NCI-H446 (cell line): Measurements from ENCODE around the gene RAVER2.

ENCODE experiments used
- DNase-seq, 2 experiments: peaks; one replicate each; lab custom pipeline; 2025; lab: John Stamatoyannopoulos, UW

RAVER2 gene

DNA sequence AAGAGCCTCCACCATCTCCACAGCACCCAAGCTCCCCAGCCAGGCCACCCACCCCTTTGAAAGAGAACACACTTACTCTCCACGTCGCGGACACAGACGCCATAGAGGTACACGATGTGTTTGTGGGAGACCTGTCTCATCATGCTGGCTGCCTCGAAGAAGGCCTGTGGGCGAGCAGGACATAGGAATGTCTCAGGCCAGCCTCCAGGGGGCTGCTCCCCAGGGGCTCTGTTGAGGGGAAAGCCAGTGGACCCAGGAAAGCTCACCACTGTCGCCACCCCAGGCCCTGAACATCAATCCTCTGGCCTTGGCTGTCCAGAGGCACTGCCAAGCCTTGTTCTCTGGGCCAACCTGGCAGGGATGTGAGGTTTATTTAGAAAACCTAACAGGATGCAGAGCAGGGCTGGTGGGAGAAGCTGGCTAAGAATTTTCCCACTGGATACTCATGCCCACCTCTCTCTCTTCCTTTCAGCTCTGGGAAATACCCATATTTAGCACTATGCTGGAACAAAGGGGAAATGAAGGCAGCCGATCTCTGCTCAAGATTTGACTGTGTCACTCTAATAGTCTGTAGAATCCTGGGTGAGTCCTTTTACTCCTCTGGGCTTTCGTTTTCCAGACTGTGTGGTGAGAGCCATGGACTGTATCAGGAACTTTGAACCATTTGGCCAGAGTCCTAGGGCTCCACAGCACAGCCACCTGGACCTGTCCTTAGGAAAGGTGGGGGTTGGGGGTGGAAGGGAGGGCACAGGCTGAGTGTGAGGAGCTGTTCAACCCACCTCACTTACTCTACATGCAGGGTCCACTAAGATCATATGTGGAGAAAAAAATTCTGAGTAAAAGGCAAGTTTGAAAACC, 101.9 kb downstream of the RAVER2 start:
- DNase-seq = no peak

DNA sequence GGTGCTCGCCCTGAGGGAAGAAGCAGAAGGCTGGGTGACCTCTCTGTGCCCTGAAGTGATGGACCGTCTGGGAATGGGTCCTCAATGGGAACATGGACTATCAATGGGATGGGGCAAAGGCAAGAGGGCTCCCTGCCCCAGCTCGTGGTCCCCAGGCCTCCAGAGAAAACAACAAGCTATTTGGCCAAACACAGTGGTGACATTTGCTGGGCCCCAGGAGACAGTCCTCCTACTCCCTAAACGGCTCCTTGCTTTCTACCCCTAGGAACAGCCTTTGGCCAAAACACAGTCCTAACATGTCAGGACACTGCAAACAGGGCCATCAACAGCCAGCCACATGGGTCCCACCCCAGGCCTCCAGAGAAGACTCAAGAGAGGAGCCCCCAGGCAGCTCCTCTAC, 102.8 kb downstream of the RAVER2 start:
- no peak for DNase-seq

DNA sequence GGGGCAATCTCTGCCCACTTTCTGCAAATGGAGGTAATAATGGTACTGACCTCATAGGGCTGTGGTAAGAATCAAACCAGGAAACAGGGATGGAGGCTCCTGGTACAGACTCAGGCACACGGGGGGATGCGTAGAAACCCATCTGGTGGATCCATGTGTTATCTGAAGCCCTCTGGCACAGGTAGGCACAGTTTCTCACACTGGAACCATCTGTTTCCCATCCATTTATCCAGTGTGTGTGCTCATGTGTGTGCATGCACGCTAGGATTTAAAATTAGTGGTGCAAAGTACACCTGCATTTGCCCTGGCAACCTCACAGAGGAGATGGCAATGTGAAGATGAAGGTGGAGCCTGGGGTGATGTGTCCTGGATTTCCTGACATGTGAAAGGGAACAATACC, 103.3 kb downstream of the RAVER2 start:
- DNase-seq = peak in 1 of 2 experiments; percentile 29

DNA sequence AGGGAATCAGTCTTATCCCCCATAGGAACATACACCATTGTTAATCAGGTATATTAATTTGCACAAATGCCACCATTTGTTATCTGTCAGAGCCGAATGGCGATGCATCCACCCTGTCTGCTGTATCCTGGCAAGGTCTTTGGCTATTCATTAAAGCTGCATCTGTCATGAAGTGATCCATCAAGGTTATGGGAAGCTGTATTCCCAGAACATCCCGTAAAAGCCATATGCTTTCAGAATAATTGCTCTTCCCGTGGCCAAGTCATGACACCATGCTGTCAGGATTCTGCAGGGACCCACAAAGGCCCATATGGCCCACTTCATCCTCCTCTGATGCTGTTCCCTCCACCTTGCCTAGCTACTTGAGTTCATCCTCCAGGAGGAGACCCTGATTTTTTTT, 103.9 kb downstream of the RAVER2 start:
- peak; percentile 85 to 92 for DNase-seq

DNA sequence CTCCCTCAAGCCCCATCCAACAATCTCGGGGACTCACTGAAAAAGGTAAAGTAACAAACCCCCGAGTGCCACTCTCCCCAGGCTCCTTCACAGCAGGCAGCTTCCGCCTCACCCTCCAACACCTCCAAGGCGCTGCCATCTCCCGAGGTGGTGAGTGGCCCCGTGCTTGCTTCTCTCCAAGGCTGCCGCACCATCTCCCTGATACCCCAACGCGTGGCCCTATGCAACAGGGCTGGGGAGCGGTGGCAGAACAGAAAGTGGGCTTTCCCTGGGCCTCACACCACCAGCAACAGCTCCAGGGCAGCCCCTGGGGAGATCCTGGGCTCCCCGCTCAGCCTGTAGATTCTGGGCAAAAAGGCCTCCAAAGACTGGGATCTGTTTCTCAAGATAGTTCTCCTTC, 105.1 kb downstream of the RAVER2 start:
- DNase-seq = no peak

DNA sequence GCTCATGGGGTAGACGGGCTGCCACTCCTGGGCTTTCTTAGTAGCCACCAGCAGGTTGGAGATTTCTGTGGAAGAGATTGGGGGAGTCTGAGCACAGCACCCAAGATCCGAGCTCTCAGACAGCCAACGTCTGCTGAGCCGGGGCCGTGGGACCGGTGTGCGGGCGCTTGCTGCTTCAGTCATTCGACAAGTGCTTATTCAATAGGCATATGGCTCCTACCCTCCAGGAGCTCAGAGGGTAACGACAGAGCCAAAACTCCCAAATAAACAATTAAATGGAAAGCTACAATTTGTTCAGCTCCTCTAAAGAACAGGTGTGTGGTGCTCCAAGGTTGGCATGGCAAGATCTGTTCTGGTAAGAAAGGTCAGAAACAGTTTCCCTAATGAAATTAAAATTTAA, 106.0 kb downstream of the RAVER2 start:
- no peak for DNase-seq

DNA sequence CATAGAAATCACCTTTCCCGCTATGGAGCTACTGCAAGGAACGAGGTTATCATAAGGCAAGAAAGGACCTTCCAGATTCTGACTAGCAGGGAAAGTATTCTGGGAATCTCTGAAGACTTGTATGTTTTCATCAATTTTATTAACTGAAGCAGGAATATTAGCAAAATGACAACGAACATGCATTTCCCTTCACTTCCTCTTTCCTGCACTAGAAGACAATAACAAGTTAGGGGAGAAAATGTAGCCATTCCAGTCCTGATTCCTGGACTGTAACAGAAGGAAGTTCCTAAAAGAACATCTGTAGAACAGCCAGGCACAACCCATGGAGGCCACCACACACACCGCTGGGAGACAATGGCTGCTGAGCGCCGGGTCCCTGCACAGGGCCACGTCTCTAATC, 106.8 kb downstream of the RAVER2 start:
- no peak for DNase-seq

DNA sequence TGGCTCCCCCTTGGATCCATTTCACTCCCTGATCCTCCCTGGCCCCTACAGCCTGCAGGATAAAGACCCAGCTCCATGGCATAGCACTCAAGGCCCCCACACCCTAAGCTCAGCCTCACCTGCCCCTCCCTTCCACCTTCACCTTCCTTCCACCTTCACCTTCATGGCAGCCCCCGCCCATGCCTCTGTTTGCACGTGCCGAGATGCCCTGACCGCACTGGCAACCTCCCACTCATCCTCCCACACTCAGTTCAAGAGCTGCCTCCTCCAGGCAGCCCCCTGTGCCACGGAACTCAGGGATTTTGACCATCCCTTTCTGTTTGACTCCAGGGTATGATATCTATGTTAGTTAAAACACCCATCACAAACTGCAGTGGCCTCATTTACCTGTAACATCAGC, 109.8 kb downstream of the RAVER2 start:
- DNase-seq = no peak

DNA sequence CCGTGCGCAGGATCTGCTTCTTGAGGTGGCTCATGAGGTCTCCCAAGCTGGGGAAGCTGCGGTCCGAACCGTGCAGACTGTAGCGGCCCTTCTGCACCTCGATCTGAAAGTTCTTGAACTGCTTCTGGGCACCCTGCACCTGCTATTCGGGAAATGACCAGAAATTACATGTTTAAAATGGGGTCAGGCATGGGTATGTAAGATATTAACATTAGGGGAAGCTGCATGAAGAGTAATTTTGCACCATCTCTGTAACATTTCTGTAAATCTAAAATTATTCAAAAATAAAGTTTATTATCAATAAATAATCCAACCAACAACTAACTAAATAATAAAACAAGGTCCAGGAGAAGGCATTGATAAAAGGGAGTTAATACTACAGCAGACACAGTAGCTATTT, 110.7 kb downstream of the RAVER2 start:
- DNase-seq = no peak

DNA sequence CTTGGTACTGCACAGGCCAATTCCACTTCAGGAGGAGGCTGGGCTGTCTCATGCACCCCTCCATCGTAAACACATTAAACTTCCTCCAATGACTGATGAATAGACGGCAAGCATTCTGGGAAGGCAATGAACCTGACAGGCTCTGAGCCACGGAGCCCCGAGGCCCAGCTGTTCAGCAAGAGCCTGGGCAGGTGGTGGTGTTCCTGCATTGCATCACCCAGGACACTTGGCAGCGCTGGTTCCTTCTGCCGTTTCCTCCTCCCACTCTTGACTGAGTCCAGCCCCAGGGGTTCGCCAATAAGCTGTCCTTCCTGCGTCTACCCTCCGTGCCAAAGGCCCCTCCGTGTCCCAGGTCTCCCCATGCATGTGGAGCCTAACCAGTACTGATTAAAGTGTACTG, 111.7 kb downstream of the RAVER2 start:
- DNase-seq = peak in 1 of 2 experiments; percentile 86

DNA sequence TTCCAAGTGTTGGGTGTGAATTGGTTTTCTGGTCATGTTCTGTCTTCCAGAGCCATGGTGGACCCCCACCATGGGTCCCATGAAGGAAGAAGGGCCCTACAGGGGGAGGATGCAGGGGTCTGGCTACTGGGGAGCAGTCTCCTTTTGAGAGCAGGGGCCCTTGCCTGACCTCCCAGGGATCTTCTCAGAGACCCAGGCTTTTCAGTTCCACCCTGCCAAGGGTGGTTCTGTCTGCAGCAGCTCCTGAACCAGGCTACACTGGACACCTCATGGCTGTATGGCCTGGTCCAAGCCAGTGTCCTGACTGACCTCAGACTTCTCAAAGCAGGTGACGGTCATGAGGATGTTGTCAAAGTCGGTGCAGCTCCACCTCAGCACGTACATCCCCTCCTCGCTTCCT, 112.5 kb downstream of the RAVER2 start:
- no peak for DNase-seq

DNA sequence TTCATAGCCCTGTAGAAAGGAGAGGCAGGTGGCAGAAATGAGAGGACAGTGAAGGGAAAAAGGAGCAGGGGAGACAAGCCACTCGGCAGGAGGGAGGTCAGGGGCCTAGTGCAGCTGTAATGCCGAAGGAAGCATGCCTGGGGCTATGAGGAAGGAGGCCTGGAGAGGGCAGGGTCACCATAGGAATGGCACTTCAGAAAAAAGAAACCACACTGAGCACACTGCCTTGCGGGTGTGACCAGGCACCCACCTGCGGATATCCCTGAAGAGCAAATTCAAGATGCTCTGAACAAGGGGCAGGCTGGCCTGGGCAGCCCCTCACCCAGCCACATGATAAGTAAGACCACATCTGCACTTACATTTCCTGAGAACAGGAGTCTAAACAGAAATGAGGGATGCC, 116.7 kb downstream of the RAVER2 start:
- no peak for DNase-seq

DNA sequence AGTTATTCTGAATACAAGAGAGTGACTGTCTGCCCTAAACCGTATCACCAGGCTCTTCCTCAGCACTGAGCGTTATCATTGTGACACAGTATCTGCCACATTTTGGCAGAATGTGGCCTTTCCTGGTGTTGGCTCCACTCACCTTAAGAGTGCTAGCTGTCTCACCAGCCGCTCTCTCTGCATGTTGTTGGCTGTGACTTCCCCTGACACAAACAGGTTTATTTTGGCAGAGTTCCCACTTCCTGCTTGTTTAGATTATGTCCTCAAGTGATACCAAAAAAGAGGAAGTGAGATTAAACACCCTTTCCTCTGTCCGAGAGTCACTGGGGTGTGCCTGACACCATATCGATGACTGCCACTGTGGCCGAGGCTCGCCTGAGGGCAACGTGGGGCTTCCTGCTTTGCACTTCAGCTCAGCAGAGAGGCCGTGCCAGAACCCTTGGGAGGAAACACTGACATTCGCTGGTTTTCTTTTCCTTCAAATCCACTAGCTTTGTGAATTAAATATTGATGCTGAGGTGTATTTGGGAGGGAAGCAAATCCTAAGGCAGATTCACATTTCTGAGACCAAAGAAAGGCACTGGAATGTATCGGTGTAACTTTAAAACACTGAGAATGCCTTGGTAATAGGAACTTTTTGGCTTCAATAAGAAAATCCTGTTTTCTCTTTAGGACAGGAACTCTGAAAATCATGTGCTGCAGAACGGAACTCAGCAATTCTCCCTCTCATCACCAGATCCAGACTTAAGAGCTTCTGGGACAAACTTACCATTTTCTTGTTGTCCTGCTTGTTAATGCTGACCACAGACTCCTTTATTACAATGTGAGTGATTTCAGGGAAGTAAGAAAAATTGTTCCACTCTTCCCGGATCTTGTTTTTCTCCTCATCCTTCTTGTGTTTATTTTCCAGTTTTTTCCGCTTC, 119.4 kb downstream of the RAVER2 start:
- DNase-seq = no peak

DNA sequence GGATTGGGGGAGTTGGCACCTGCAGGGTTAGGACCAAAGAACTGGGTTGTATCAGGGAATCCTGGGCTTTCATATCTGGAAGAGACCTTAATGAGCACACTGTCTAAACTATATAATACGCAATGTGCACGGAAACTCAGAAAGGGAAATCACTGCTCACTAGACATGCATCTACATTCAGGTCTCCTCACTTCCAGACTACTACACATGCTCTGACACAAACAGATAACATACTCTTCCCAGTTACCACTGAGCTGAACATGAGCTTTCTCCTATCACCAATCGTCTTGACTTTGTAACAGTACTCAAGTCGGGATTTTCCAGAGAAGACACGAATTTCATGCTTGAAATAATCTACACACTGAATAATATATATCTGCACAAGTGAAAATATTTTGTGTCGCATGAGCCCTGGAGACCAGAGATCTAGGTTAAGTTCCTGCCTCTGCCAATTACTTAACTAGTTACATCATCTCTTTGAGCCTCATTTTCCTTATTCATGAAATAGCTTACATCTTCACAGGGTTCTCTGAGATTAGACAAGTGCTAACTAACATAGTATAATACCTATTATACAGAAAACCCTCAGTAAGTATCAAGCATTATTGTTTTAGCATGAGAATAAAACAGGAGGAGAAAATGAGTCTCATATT, 120.4 kb downstream of the RAVER2 start:
- DNase-seq = no peak

DNA sequence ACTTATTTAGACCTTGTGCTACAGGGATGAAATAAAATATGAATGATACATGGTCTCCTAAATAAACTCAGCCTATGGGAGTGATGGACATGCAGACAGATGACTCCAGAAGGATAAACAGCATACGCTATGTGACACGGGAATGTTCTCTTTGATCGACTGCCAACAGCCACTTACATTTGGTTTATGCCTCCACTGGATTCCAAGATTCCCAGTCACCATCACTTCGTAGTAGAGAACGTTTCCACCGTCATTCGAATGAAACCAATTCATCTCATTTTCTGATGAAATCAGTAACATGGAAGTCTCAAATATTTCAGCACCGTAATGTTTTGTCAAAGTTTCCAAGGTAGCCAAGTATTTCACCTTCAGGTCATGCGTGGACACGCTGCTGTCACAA, 121.8 kb downstream of the RAVER2 start:
- DNase-seq = peak in 1 of 2 experiments; percentile 33

DNA sequence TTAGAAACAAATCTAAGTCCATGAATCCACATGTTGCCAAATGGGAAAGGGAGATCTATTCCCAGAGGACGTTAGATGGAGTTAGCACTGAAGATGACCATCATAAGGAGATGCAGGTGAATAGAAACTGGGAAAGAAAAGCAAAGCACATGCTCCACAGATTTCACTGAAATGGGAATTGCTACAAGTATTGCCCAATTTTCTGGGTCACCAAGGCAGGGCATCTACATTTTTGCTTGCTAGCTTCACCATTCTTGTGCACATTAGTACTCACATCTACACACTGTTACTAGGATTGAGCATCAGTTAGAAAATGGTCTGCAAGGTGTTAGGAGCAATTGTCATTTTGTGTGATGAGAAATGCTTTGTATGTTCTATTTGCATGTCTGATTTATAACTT, 122.4 kb downstream of the RAVER2 start:
- no peak for DNase-seq

DNA sequence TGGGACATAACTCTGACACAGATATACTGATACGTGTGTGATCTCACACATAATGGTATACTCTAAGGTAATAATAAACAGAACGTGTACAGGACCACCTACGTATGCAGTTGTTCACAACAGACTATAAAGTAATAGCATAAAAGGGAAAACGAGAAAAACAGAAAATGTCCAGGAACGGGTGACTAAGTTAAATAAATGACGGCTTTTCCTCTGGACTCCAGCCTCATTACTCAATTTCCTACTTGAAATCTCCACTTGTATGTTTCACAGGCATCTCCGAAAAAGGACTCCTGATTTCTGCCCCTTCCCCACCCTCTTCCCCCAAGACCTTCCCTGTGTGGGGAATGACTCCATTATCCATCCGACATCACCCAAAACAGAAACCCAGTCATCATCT, 126.4 kb downstream of the RAVER2 start:
- DNase-seq = no peak

DNA sequence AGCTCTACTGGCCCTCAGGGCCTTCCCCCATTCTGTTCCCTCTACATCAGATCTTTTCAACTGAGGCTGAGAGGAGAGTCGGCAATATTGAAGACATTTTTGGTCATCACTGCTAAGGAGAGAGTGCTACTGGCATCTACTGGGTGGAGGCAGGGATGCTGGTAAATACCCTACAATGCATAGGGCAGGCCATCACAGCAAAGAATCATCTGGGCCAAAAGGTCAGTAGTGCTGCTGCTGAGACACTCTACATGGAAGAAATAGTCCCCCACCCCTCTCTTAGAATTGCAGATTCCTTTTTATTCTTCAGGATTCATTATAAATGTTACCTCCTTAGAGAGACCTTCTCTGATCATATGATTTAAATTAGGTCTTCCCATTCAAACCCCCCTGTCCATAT, 127.2 kb downstream of the RAVER2 start:
- no peak for DNase-seq

DNA sequence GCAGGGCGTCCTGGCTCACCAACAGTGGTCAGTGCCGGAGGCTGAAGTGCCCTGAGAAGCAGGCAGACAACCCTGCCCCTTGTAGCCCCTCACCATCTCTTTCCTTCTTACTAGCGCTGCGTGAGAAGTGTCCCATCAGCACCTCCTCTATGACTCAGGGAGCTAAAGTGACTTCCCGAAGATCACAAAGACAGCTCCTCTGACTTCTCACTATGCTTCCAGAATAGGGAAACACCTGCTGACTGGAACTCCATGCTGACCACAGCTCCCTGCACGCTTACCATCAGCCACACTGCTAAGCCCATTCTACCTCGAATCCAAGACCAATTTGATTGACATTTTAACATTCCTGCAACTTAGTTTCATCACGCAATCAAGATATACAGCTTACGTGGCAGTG, 128.7 kb downstream of the RAVER2 start:
- DNase-seq = no peak

DNA sequence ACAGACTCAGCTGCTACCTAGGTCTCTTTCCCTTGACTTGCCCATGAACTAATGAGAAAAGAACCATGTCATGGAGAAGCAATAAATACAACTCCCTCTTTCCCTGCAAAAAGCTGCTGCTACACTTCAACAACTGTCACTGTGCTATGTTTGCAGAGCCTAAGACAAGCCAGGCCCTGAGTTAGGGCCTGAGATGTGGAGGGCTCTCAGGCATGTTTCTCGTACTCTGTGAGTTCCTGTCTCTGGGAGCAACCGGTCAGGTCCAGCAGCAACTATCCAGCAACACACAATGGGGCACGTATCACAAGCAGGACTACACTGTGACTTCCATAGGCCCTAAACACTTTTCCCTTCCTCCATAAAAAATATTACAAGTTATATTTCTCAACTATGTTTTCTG, 129.8 kb downstream of the RAVER2 start:
- no peak for DNase-seq

DNA sequence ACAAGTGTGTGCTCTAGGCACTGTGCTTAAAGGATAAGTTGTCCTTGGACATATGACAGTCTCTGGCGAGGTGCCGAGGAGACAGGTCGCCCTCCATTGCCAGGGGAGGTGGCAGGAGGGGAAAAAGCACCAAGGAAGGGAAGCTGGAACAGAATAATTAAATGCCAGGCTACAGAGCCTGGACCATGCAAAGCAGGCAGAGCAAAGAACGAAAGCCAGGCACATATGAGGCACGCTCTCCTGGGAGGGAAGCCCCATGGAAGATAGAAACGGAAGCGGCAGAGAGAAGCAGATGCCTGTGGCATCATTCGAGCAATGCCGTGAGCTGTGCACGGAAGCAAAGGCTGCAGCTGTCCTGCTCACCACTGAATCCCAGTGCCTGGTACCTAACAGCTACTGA, 130.2 kb downstream of the RAVER2 start:
- DNase-seq = no peak

DNA sequence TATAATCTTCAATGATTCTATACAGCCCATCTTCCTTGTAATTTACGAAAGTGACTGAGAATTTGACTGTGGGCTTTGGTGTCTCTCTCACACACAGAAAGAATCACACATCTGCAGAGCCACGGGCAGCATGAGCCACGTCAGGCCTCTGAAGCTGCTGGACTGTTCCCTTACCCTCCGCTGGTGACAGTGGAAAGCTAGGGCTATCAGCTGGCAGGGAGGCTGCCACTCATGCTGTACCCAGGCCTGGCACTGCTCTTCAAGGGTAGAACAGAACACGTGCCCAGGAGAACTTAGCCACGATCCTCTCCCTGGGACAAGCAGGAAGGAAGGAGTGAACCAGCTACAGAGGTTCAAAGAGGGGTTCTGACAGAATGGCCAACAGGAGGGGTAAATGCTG, 130.7 kb downstream of the RAVER2 start:
- no peak for DNase-seq

DNA sequence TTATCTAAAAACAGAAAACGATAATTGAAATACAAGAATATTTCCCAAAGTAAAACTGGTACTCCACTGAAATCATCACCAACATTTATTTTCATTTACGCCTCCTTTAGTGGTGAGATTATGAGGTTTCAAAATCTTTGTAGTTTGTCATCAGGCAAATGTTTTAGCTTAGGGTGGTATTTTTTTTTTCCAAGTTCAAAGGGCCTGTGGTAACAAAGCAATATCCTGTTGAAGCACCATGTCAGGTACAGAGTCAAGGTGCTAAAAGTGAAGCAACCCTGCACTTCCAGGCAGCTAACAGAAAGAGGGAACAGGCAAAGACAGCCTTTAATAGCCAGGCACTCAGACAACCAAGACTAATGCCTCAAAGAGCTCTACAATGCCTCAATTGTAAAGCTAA, 132.3 kb downstream of the RAVER2 start:
- no peak for DNase-seq
